Sigmoid colon (tissue), 7 donors: ENCODE data around the gene CRY2. TPM values are rescaled to one million over a fixed set of nuclear protein-coding genes. Genes with fewer than 3 reads are reported as not detected.

ENCODE experiments used
- DNase-seq: peaks from one replicate; pipeline ENCODE4 v3.0.0-alpha.2; 2019
- H3K27ac ChIP-seq, 4 donors: fragments of 200-600 bp; sonication (generic); one replicate each; pipeline ENCODE4 v1.5.1; 2016 to 2019; ENCODE audit warnings: mild to moderate bottlenecking in 1 of 4
- H3K27me3 ChIP-seq, 3 donors: fragments of 200-600 bp; sonication (generic); one replicate each; pipeline ENCODE4 v1.5.1; 2019; ENCODE audit warnings: mild to moderate bottlenecking in 1 of 3
- H3K36me3 ChIP-seq, 4 donors: fragments of 200-600 bp; sonication (generic); one replicate each; pipeline ENCODE4 v1.5.1; 2016 to 2019
- H3K4me1 ChIP-seq, 4 donors: fragments of 200-600 bp; sonication (generic); one replicate each; pipeline ENCODE4 v1.5.1; 2017 to 2019
- H3K4me3 ChIP-seq, 4 donors: fragments of 200-600 bp; sonication (generic); one replicate each; pipeline ENCODE4 v1.5.1; 2017 to 2019; ENCODE audit warnings: mild to moderate bottlenecking in 2 of 4, moderate library complexity in 1 of 4
- H3K9me3 ChIP-seq, 4 donors: fragments of 200-600 bp in 3 of 4; sonication (generic) in 3 of 4; one replicate each; pipeline versions ENCODE4 v1.5.1 to v1.6.1; 2013 to 2019
- EP300 ChIP-seq, 4 donors: sonication (generic); formaldehyde crosslinking; IDR thresholded peaks; one replicate each; pipeline ENCODE4 v1.6.1; 2017; ENCODE audit warnings: antibody characterized with exemption in 4 of 4
- POLR2A ChIP-seq, 2 donors: fragments of 450-650 bp; IDR thresholded peaks; one replicate each; pipeline ENCODE4 v1.6.1; 2016; ENCODE audit warnings: antibody characterized with exemption in 2 of 2, mild to moderate bottlenecking in 2 of 2, moderate library complexity in 2 of 2
- POLR2AphosphoS5 ChIP-seq, 4 donors: sonication (generic); formaldehyde crosslinking; IDR thresholded peaks; one replicate each; pipeline ENCODE4 v1.6.1; 2017; ENCODE audit warnings: antibody characterized with exemption in 4 of 4
- WGBS, 2 donors: extraction: QIAGEN DNeasy Blood & Tissue Kit; methylation state at CpG; one replicate each; pipeline ENCODE4 v1.1.7; 2013; 5-methylcytosine and 5-hydroxymethylcytosine counted together
- intact Hi-C: fragments of 100-400 bp; cut with DNase I; formaldehyde crosslinking; loops from one replicate; pipeline ENCODE4 v1.15.1; 2023
- polyA plus RNA-seq, 3 donors: library from polyadenylated mRNA; stranded (reverse); fragments of 200-250 nt; gene quantifications; one replicate each; pipeline ENCODE4 v1.2.3, GENCODE V29; 2013
- total RNA-seq, 4 donors: library from RNA; depleted of rRNA; stranded (reverse); fragments of >200 nt; gene quantifications; one replicate each; pipeline ENCODE4 v1.1.0, GENCODE V29; 2016
- TF ChIP-seq, protein P1 (sequence below), 4 experiments: fragments of 450-650 bp in 3 of 4; fragments of 200-600 bp in 1 of 4; IDR thresholded peaks; one replicate each; pipeline ENCODE4 v1.5.1; 2016 to 2019; ENCODE audit warnings: antibody characterized with exemption in 4 of 4, mild to moderate bottlenecking in 3 of 4, moderate library complexity in 2 of 4
- donor health status: healthy with polysubstance abuse.
- donor health status: Bipolar disorder and iron deficiency.
- donor health status: healthy.

The CRY2 gene
- total and polyA plus RNA-seq, 7 donors = 5.3 to 49.3 (median 27.5) TPM

DNA sequence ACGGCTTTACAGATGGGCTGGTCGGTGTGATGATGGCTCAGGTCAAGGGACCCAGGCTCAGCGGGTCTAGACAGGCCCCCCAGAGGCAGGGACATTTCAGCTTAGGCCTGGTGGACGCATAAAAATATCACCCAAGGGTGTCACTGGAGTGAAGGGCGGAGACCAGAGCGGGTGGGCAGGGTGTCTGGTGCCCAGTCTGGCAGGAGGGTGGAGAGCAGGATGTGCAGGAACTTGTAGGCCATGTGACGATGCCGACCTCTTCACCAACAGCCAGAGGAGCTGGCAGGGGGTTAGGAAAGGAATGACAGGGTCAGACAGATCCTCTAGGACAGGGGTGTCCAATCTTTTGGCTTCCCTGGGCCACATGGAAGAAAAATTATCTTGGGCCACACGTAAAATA lies 42.7 kb downstream of the CRY2 start:
- intact Hi-C loops = no loop called here
- no peak for DNase-seq
- peaks cover 3 to 6% (median 4%) of the 10 kb centered on the region in 3 donors for H3K27me3 ChIP-seq
- H3K4me3 ChIP-seq = no peak overlapping the region
- H3K4me1 ChIP-seq = peaks cover 0 to 8% (median 6%) of the 10 kb centered on the region in 4 donors
- 91% methylated on average over 9 of the region's 9 CpGs for WGBS, 2 donors
- TF ChIP-seq POLR2AphosphoS5 (IDR thresholded peaks at IDR 0.05) = no peak
- no peak for TF ChIP-seq POLR2A (IDR thresholded peaks at IDR 0.05)
- no peak for TF ChIP-seq EP300 (IDR thresholded peaks at IDR 0.05)
- TF ChIP-seq, protein P1, sequence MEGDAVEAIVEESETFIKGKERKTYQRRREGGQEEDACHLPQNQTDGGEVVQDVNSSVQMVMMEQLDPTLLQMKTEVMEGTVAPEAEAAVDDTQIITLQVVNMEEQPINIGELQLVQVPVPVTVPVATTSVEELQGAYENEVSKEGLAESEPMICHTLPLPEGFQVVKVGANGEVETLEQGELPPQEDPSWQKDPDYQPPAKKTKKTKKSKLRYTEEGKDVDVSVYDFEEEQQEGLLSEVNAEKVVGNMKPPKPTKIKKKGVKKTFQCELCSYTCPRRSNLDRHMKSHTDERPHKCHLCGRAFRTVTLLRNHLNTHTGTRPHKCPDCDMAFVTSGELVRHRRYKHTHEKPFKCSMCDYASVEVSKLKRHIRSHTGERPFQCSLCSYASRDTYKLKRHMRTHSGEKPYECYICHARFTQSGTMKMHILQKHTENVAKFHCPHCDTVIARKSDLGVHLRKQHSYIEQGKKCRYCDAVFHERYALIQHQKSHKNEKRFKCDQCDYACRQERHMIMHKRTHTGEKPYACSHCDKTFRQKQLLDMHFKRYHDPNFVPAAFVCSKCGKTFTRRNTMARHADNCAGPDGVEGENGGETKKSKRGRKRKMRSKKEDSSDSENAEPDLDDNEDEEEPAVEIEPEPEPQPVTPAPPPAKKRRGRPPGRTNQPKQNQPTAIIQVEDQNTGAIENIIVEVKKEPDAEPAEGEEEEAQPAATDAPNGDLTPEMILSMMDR (IDR thresholded peaks at IDR 0.05) = no peak
- H3K36me3 ChIP-seq = no peaks in the 10 kb centered on the region
- H3K9me3 ChIP-seq = no peaks in the 10 kb centered on the region
- H3K27ac ChIP-seq = no peak overlapping the region

DNA sequence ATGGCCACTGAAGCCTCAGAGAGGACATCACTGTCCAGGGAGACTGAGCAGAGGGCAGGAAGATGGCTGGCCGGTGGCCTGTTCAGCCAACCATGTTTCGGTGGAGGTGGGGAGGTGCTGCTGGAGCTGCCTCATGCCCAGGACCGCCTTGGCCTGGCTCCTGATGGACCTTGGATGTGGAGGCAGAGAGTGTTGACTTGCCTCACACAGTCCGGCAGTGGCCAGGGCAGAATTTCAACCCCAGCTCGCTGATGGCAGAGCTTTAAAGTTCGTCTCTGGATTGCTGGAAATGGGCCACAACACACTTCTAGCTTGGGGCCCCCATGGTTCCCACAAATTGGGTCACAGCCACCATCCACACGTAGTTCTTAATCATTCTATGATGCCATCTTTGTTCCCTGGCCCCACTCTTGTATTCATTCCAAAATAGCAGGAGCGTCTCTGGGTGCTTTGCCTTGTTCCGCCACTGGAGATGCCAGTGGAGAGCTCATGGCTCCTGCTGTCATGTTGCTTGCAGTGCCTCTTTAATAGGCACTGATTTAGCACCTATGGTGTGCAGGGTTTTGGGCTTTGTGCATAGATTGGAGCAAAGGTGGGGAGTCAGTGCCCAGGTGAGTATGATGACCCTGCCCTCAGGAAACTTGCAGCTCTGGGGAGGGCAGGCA lies 43.7 kb downstream of the CRY2 start:
- TF ChIP-seq EP300 (IDR thresholded peaks at IDR 0.05) (no peak), POLR2A (IDR thresholded peaks at IDR 0.05) (no peak), POLR2AphosphoS5 (IDR thresholded peaks at IDR 0.05) (no peak)
- TF ChIP-seq, protein P1 (IDR thresholded peaks at IDR 0.05) = no peak
- no peaks in the 10 kb centered on the region for H3K9me3 ChIP-seq
- H3K4me3 ChIP-seq = no peak overlapping the region
- H3K27ac ChIP-seq = no peak overlapping the region
- H3K4me1 ChIP-seq = peaks cover 0 to 3% (median 1%) of the 10 kb centered on the region in 4 donors
- DNase-seq = no peak
- intact Hi-C loops = no loop called here
- H3K27me3 ChIP-seq = peaks cover under 1 to 7% (median 4%) of the 10 kb centered on the region in 3 donors
- WGBS, 2 donors = 84 to 91% methylated on average over 9 of the region's 9 CpGs
- no peaks in the 10 kb centered on the region for H3K36me3 ChIP-seq

DNA sequence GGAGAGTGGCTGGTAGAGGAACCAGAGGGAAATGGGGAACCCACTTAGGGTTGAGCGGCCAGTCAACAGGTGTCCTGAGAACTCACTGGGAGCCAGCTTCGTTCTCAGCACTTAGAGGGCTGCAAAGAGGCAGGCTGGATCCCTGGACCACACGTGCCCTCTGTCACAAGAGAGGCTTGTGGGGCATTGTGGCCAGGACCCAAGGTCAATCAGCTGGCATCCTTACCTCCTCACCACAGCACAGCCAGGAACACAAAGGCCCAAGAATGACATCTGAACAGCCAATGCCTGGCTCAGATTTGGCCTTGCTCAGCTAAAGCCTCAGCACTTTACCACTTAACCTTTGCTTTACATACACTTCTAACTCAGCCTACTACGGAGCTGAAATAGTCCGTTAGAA lies 45.6 kb downstream of the CRY2 start:
- H3K9me3 ChIP-seq = no peaks in the 10 kb centered on the region
- 78 to 82% methylated on average over 5 of the region's 5 CpGs for WGBS, 2 donors
- peaks cover 0 to 7% (median 5%) of the 10 kb centered on the region in 3 donors for H3K27me3 ChIP-seq
- no peaks in the 10 kb centered on the region for H3K36me3 ChIP-seq
- no peaks in the 10 kb centered on the region for H3K4me1 ChIP-seq
- intact Hi-C loops = no loop called here
- no peak overlapping the region for H3K4me3 ChIP-seq
- TF ChIP-seq EP300 (IDR thresholded peaks at IDR 0.05) (no peak), POLR2A (IDR thresholded peaks at IDR 0.05) (no peak), POLR2AphosphoS5 (IDR thresholded peaks at IDR 0.05) (no peak)
- TF ChIP-seq, protein P1 (IDR thresholded peaks at IDR 0.05) = no peak
- no peak overlapping the region for H3K27ac ChIP-seq
- no peak for DNase-seq

DNA sequence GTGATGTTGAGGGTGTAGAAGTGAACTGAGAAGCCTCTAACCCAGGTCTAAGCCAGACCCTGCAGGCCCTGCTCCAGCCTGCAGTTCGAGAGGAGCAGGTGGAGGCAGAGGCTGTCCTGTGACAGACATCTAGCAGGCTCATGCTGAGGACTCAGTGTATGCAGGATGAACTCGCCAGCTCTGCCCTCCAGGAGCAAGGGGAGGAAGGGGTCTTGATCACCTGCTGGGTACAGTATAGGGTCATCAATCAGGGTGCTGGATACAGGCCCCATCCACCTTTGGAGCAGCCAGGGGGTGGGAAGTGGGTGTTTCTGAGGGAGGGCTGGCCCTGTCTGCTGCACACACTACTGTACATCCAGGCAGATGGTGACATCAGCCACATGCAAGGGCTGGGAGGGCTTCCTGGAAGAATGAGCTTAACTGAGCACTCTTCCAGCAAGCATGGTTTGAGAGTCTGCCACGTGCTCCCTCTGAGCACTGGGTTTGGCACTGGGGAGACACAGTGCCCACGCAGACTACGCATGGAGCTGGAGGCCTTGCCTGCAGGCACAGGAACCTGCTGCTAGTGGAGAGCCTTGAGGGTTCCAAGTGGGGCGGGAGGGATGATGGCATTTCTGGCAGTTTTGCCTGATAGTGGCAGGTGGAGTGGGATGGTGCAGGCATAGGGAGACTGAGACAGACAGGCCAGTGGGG lies 47.4 kb downstream of the CRY2 start:
- H3K27ac ChIP-seq = no peak overlapping the region
- H3K27me3 ChIP-seq = peaks cover 0 to 7% (median 5%) of the 10 kb centered on the region in 3 donors
- H3K36me3 ChIP-seq = no peaks in the 10 kb centered on the region
- TF ChIP-seq, protein P1 (IDR thresholded peaks at IDR 0.05) = no peak
- TF ChIP-seq POLR2A (IDR thresholded peaks at IDR 0.05) (no peak), EP300 (IDR thresholded peaks at IDR 0.05) (no peak), POLR2AphosphoS5 (IDR thresholded peaks at IDR 0.05) (no peak)
- H3K9me3 ChIP-seq = no peaks in the 10 kb centered on the region
- DNase-seq = no peak
- intact Hi-C loops = no loop called here
- WGBS, 2 donors = 86 to 89% methylated on average over 6 of the region's 6 CpGs
- H3K4me3 ChIP-seq = no peak overlapping the region
- peaks cover 0 to 10% (median 9%) of the 10 kb centered on the region in 4 donors for H3K4me1 ChIP-seq
